Vagina (tissue), 2 donors: ENCODE measurements around the gene ERBB4. TPM values are rescaled to one million over a fixed set of nuclear protein-coding genes. Genes with fewer than 3 reads are reported as not detected.

ENCODE experiments used
- DNase-seq, 2 donors: peaks; one replicate each; pipeline ENCODE4 v3.0.0-alpha.2; 2017; ENCODE audit errors: extremely low spot score in 2 of 2
- H3K27ac ChIP-seq: fragments of 200-600 bp; sonication (generic); one replicate; pipeline ENCODE4 v1.5.1; 2019
- H3K27me3 ChIP-seq: fragments of 200-600 bp; sonication (generic); one replicate; pipeline ENCODE4 v1.5.1; 2019
- H3K36me3 ChIP-seq, 2 donors: fragments of 200-600 bp; sonication (generic); one replicate each; pipeline ENCODE4 v1.5.1; 2017 to 2019
- H3K4me1 ChIP-seq: fragments of 200-600 bp; sonication (generic); one replicate; pipeline ENCODE4 v1.5.1; 2019
- H3K4me3 ChIP-seq, 2 donors: fragments of 200-600 bp; sonication (generic); 1 replicate in 1 of 2; 2 replicates in 1 of 2; pipeline ENCODE4 v1.5.1; 2016 to 2019
- H3K9me3 ChIP-seq: fragments of 200-600 bp; sonication (generic); one replicate; pipeline ENCODE4 v1.5.1; 2019
- POLR2A ChIP-seq, 2 donors: fragments of 450-650 bp; IDR thresholded peaks; one replicate each; pipeline ENCODE4 v1.6.1; 2017; ENCODE audit warnings: antibody characterized with exemption in 2 of 2, mild to moderate bottlenecking in 2 of 2, moderate library complexity in 2 of 2
- POLR2AphosphoS5 ChIP-seq, 2 donors: sonication (generic); formaldehyde crosslinking; IDR thresholded peaks; one replicate each; pipeline ENCODE4 v1.9.0; 2017; ENCODE audit warnings: antibody characterized with exemption in 2 of 2, mild to moderate bottlenecking in 2 of 2, low read depth in 1 of 2; ENCODE audit not compliant: insufficient read depth in 1 of 2
- intact Hi-C: fragments of 100-400 bp; cut with DNase I; formaldehyde crosslinking; loops from one replicate; pipeline ENCODE4 v1.15.1; 2023
- total RNA-seq: library from RNA; depleted of rRNA; stranded (reverse); fragments of >200 nt; gene quantifications from one replicate; pipeline ENCODE4 v1.2.3, GENCODE V29; 2016
- TF ChIP-seq, protein P1 (sequence below), 3 experiments: fragments of 450-650 bp in 2 of 3; fragments of 200-600 bp in 1 of 3; sonication (generic) in 1 of 3; IDR thresholded peaks; one replicate each; pipeline ENCODE4 v1.5.1; 2017 to 2019; ENCODE audit warnings: antibody characterized with exemption in 3 of 3, mild to moderate bottlenecking in 2 of 3, moderate library complexity in 2 of 3

The ERBB4 gene
- total RNA-seq, 1 donor from 2014 or later, result 0.25 TPM

DNA sequence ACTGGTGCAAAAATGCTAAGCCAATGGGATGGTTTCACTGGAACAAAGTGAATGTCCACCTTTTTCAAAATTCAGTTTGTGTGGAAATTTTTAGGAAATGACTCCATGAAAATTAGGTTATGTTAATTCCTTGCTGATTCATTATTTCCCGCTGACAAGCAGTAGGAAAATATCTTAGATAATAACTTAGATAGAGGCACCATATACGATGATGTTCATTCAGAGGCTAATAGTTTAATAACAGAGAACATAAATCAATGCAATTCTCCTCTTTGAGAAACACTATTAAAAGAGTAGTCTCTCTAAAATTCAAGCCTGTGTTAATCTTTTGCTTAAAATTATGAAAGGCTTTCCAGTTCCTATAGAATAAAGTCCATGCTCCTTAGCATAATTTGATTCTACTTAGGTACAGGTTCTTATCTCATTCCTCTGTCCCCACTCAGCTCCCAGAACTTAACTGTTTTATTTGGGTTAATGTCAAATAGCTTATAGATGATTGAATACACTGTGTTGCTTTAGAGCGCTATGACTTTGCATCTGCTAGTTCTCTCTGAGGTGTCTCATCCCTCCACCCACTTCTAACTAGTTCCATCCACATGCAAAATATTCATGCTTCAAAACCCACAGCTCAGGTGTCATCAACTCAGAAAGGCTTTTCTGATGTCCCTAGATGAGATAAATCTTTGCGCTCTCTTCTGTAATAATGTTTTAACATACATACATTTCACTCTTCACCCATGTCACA is 503.6 kb downstream of the ERBB4 start:
- Histone ChIP-seq H3K27me3 (no peaks in the 10 kb centered on the region), H3K4me3 (no peak overlapping the region), H3K9me3 (no peaks in the 10 kb centered on the region), H3K36me3 (no peaks in the 10 kb centered on the region), H3K4me1 (no peaks in the 10 kb centered on the region), H3K27ac (no peak overlapping the region)
- intact Hi-C loops, result no loop called here
- no peak for TF ChIP-seq POLR2A (IDR thresholded peaks at IDR 0.05)
- TF ChIP-seq, protein P1, sequence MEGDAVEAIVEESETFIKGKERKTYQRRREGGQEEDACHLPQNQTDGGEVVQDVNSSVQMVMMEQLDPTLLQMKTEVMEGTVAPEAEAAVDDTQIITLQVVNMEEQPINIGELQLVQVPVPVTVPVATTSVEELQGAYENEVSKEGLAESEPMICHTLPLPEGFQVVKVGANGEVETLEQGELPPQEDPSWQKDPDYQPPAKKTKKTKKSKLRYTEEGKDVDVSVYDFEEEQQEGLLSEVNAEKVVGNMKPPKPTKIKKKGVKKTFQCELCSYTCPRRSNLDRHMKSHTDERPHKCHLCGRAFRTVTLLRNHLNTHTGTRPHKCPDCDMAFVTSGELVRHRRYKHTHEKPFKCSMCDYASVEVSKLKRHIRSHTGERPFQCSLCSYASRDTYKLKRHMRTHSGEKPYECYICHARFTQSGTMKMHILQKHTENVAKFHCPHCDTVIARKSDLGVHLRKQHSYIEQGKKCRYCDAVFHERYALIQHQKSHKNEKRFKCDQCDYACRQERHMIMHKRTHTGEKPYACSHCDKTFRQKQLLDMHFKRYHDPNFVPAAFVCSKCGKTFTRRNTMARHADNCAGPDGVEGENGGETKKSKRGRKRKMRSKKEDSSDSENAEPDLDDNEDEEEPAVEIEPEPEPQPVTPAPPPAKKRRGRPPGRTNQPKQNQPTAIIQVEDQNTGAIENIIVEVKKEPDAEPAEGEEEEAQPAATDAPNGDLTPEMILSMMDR (IDR thresholded peaks at IDR 0.05), result no peak
- no peak for TF ChIP-seq POLR2AphosphoS5 (IDR thresholded peaks at IDR 0.05; ENCODE audit: insufficient read depth in 1 of 2, low read depth in 1 of 2)
- DNase-seq, result no peak

DNA sequence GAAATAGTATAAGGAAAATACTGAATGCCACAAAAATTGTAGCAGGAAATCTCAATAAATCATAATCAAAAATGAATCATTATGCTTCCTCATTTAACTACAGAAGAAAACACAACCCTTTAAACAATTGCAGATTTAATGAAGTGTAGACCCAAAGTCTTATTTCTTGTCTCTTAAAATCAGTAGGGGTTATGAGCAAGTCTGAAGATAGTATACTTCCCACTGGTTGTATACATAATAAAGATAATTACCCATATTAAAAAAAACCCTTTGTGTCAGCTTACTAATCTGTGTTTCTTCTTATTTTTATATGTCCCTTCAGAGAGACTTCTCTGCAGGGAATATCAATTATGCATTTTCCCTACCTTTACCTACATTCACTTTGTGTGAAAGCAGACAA is 504.7 kb downstream of the ERBB4 start:
- no peaks in the 10 kb centered on the region for H3K9me3 ChIP-seq
- no peak overlapping the region for H3K27ac ChIP-seq
- intact Hi-C loops, result no loop called here
- DNase-seq, result no peak
- TF ChIP-seq POLR2A (IDR thresholded peaks at IDR 0.05), result no peak
- TF ChIP-seq, protein P1 (IDR thresholded peaks at IDR 0.05), result no peak
- no peak for TF ChIP-seq POLR2AphosphoS5 (IDR thresholded peaks at IDR 0.05; ENCODE audit: insufficient read depth in 1 of 2, low read depth in 1 of 2)
- H3K27me3 ChIP-seq, result no peaks in the 10 kb centered on the region
- no peaks in the 10 kb centered on the region for H3K36me3 ChIP-seq
- no peak overlapping the region for H3K4me3 ChIP-seq
- no peaks in the 10 kb centered on the region for H3K4me1 ChIP-seq

DNA sequence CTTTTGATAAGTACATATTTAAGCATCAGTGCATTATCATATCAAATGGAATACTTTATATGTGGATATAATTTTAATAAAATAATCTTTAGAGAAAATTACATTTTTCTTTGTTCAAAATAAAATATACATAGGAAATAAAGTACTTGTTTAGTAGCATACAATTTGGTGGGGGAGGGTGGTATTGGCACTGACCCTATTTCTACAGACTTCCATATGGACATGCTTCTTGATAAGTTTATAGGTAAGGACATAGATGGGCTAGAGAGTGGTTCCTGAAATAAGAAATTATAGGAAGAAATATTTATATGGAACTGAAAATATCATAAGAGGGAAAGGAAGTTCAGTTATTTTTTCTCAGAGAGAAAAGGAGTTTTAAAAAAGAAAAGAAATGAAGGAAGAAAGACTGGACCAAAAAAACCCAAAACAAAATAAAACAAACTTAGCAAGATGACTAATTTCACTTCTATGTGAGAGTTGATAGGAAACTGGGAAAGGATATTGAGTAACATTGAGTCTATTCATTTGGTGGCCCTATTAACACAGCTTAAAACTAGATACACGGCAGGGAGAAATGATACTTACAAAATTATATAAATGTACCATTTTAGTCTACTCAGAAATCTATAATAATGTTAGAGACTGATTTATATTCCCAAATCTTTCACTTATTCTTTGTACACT is 505.9 kb downstream of the ERBB4 start:
- no peak for DNase-seq
- Histone ChIP-seq H3K27ac (no peak overlapping the region), H3K27me3 (no peaks in the 10 kb centered on the region), H3K9me3 (no peaks in the 10 kb centered on the region), H3K4me1 (no peaks in the 10 kb centered on the region), H3K4me3 (no peak overlapping the region), H3K36me3 (no peaks in the 10 kb centered on the region)
- TF ChIP-seq POLR2A (IDR thresholded peaks at IDR 0.05) (no peak), POLR2AphosphoS5 (IDR thresholded peaks at IDR 0.05; ENCODE audit: insufficient read depth in 1 of 2, low read depth in 1 of 2) (no peak)
- TF ChIP-seq, protein P1 (IDR thresholded peaks at IDR 0.05), result no peak
- intact Hi-C loops, result no loop called here

DNA sequence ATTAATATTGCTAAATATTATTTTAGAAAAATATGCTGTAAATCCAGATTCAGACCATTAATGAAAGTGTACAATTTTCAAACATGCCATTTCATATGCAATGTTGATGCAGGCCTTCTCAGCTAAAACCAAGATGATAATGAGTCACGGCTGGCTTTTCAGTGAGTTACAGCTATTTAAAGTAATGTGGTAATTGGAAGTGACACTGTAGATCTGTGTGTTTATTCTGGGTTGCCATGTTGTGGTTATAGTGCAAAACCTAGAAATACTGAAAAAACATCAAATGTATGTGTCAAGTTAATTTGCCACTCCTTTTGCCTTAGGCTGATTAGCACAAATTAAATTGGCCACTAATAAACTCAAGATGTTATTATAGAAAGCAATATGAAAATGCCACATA is 506.6 kb downstream of the ERBB4 start:
- DNase-seq, result no peak
- Histone ChIP-seq H3K4me3 (no peak overlapping the region), H3K36me3 (no peaks in the 10 kb centered on the region), H3K27me3 (no peaks in the 10 kb centered on the region), H3K9me3 (no peaks in the 10 kb centered on the region), H3K27ac (no peak overlapping the region), H3K4me1 (no peaks in the 10 kb centered on the region)
- intact Hi-C loops, result no loop called here
- TF ChIP-seq, protein P1 (IDR thresholded peaks at IDR 0.05), result no peak
- TF ChIP-seq POLR2AphosphoS5 (IDR thresholded peaks at IDR 0.05; ENCODE audit: insufficient read depth in 1 of 2, low read depth in 1 of 2) (no peak), POLR2A (IDR thresholded peaks at IDR 0.05) (no peak)

DNA sequence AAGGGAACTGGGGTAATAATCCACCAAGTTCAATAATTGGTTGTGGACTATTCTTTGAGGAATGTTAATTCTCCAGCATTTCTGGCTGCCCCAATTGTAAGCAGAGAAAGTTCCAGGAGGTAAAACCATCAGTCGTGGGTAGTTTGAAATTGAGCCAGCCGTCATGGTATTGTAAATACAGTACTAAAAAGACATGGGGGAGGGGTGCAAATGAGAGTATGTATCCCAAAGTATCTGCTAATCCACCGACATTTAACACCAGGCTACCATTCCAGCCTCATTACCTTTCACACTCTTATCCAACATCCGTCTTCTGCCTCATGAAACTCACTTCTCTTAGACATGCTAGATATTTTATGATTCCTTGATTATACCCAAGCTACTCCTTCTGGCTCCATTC is 507.9 kb downstream of the ERBB4 start:
- no peak overlapping the region for H3K4me3 ChIP-seq
- DNase-seq, result no peak
- no peak overlapping the region for H3K27ac ChIP-seq
- no peak for TF ChIP-seq POLR2AphosphoS5 (IDR thresholded peaks at IDR 0.05; ENCODE audit: insufficient read depth in 1 of 2, low read depth in 1 of 2)
- TF ChIP-seq, protein P1 (IDR thresholded peaks at IDR 0.05), result no peak
- no peak for TF ChIP-seq POLR2A (IDR thresholded peaks at IDR 0.05)
- intact Hi-C loops, result no loop called here
- no peaks in the 10 kb centered on the region for H3K9me3 ChIP-seq
- no peaks in the 10 kb centered on the region for H3K4me1 ChIP-seq
- no peaks in the 10 kb centered on the region for H3K36me3 ChIP-seq
- no peaks in the 10 kb centered on the region for H3K27me3 ChIP-seq
